Astrocyte (in vitro differentiated cells and primary cell): ENCODE data around the gene ESRRG.

ENCODE experiments used
- EZH2 ChIP-seq: IDR thresholded peaks from 2 replicates; pipeline ENCODE4 v1.6.1; 2012; ENCODE audit warnings: mild to moderate bottlenecking, low read length, inconsistent platforms; ENCODE audit not compliant: insufficient read depth
- TF ChIP-seq, protein P1 (sequence below): IDR thresholded peaks from 2 replicates; pipeline ENCODE4 v1.5.1; 2011; ENCODE audit warnings: low read depth, mild to moderate bottlenecking, inconsistent platforms, low read length, moderate library complexity; ENCODE audit not compliant: insufficient read depth

DNA sequence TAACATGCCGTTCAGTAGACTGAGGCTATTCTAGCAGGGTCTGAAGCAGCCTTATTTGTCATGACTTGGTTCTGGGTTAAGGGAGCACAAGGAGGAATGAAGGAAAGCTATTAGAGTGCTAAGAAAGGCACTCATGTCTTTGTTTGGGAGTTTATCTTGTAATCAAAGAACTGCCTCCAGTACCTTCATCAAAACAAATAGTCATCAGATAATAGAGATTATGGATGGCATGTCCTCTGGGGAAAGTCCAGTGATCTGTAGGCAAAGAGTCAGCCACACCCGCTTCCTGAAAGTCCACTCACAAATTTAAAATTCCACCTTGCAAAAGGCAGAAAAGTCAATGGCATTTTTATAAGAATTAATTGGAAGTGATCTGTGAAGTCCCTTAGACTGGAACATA lies 56.8 kb downstream of the ESRRG start:
- TF ChIP-seq, protein P1, sequence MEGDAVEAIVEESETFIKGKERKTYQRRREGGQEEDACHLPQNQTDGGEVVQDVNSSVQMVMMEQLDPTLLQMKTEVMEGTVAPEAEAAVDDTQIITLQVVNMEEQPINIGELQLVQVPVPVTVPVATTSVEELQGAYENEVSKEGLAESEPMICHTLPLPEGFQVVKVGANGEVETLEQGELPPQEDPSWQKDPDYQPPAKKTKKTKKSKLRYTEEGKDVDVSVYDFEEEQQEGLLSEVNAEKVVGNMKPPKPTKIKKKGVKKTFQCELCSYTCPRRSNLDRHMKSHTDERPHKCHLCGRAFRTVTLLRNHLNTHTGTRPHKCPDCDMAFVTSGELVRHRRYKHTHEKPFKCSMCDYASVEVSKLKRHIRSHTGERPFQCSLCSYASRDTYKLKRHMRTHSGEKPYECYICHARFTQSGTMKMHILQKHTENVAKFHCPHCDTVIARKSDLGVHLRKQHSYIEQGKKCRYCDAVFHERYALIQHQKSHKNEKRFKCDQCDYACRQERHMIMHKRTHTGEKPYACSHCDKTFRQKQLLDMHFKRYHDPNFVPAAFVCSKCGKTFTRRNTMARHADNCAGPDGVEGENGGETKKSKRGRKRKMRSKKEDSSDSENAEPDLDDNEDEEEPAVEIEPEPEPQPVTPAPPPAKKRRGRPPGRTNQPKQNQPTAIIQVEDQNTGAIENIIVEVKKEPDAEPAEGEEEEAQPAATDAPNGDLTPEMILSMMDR = no peak
- no peak for TF ChIP-seq EZH2
